Ishikawa (cell line): ENCODE data around the gene USHBP1.

Source experiments
- CEBPB ChIP-seq: IDR thresholded peaks from 2 replicates; pipeline ENCODE4 v1.6.1; 2012
- RAD21 ChIP-seq: IDR thresholded peaks from 2 replicates; pipeline ENCODE4 v1.6.1; 2012; ENCODE audit warnings: low read depth
- TAF1 ChIP-seq: IDR thresholded peaks from 2 replicates; pipeline ENCODE4 v1.6.1; 2012; ENCODE audit warnings: low read depth, mild to moderate bottlenecking
- TCF12 ChIP-seq: IDR thresholded peaks from 2 replicates; pipeline ENCODE4 v1.6.1; 2012; ENCODE audit warnings: low read depth
- YY1 ChIP-seq: IDR thresholded peaks from 2 replicates; pipeline ENCODE4 v1.6.1; 2012; ENCODE audit warnings: low read depth

- TF ChIP-seq CEBPB = no peak
- no peak for TF ChIP-seq RAD21
- no peak for TF ChIP-seq TAF1
- TF ChIP-seq YY1 = no peak
- TF ChIP-seq TCF12 = no peak
Observed at GRCh38 chr19:17219286-17219685, 45.3 kb downstream of the USHBP1 start.
